GM12891 (cell line): ENCODE measurements around the gene TENT5D.

Experiments used
- DNase-seq: peaks from one replicate; pipeline ENCODE4 v3.0.0; 2011; ENCODE audit warnings: low spot score; ENCODE audit not compliant: insufficient read length
- FAIRE-seq: peaks from 2 replicates; lab custom pipeline; 2011; peaks lifted over from hg19 to GRCh38; lab: Jason Lieb, UNC
- PAX5 ChIP-seq: IDR thresholded peaks from 2 replicates; pipeline ENCODE4 v1.6.1; 2011; ENCODE audit warnings: low read length, moderate library complexity, mild to moderate bottlenecking; ENCODE audit not compliant: insufficient read depth, severe bottlenecking
- POLR2A ChIP-seq: IDR thresholded peaks from 2 replicates; pipeline ENCODE4 v1.6.1; 2011; ENCODE audit warnings: low read depth, low read length, control low read depth
- POLR2AphosphoS5 ChIP-seq: IDR thresholded peaks from 2 replicates; pipeline ENCODE4 v1.6.1; 2011; ENCODE audit warnings: low read depth, low read length, control low read depth
- POU2F2 ChIP-seq: IDR thresholded peaks from 2 replicates; pipeline ENCODE4 v1.6.1; 2011; ENCODE audit warnings: low read depth, mild to moderate bottlenecking, control low read depth, low read length, moderate library complexity
- SPI1 ChIP-seq: IDR thresholded peaks from 2 replicates; pipeline ENCODE4 v1.6.1; 2011; ENCODE audit warnings: low read depth, low read length, control low read depth
- TAF1 ChIP-seq: IDR thresholded peaks from 2 replicates; pipeline ENCODE4 v1.6.1; 2011; ENCODE audit warnings: low read depth, low read length, control low read depth

TENT5D gene

GRCh38 chrX:80471582-80471981 lies 51.3 kb downstream of the TENT5D start:
- FAIRE-seq = no peak
- no peak for DNase-seq
- TF ChIP-seq POLR2A (no peak), PAX5 (no peak), TAF1 (no peak), POLR2AphosphoS5 (no peak), SPI1 (no peak), POU2F2 (no peak)

GRCh38 chrX:80485543-80485942 lies 65.3 kb downstream of the TENT5D start:
- TF ChIP-seq POLR2AphosphoS5 (no peak), SPI1 (no peak), PAX5 (no peak), POLR2A (no peak), POU2F2 (no peak), TAF1 (no peak)
- FAIRE-seq (no peak), DNase-seq (no peak)

- TF ChIP-seq POLR2A (no peak), TAF1 (no peak), POU2F2 (no peak), PAX5 (no peak), POLR2AphosphoS5 (no peak), SPI1 (no peak)
- no peak for DNase-seq
- FAIRE-seq = no peak
Observed at GRCh38 chrX:80486299-80486698, 66.1 kb downstream of the TENT5D start.

- no peak for FAIRE-seq
- DNase-seq = no peak
- TF ChIP-seq TAF1 (no peak), SPI1 (no peak), PAX5 (no peak), POLR2AphosphoS5 (no peak), POU2F2 (no peak), POLR2A (no peak)
Observed at GRCh38 chrX:80489166-80489565, 68.9 kb downstream of the TENT5D start.
